Activated naive CD4-positive, alpha-beta T cell treated with anti-CD3 and anti-CD28 coated beads for 36 hours (primary cell): ENCODE results near the gene RNF41. TPM values are rescaled to one million over a fixed set of nuclear protein-coding genes. Genes with fewer than 3 reads are reported as not detected.

Experiments
- CTCF ChIA-PET: fragments of 350-600 bp; sonication (Branson Sonifier 250); formaldehyde crosslinking; loops from one replicate; lab custom pipeline; 2021; ENCODE audit warnings: antibody characterized with exemption; lab: Charles Lee
- DNase-seq: peaks from one replicate; pipeline ENCODE4 v3.0.0-alpha.2; 2020
- H3K27ac Mint-ChIP-seq: one replicate; pipeline ENCODE4 v1.8.0; 2021; ENCODE audit warnings: mild to moderate bottlenecking, mixed read lengths
- H3K27me3 Mint-ChIP-seq: one replicate; pipeline ENCODE4 v1.8.0; 2021; ENCODE audit warnings: low read depth, mixed read lengths
- H3K36me3 Mint-ChIP-seq: one replicate; pipeline ENCODE4 v1.8.0; 2021; ENCODE audit warnings: low read depth, mixed read lengths
- H3K4me1 Mint-ChIP-seq: one replicate; pipeline ENCODE4 v1.8.0; 2021; ENCODE audit warnings: low read depth, mixed read lengths
- H3K4me3 Mint-ChIP-seq: one replicate; pipeline ENCODE4 v1.8.0; 2021; ENCODE audit warnings: mild to moderate bottlenecking, moderate library complexity, mixed read lengths
- H3K9me3 Mint-ChIP-seq: one replicate; pipeline ENCODE4 v1.8.0; 2021; ENCODE audit warnings: mixed read lengths
- intact Hi-C: fragments of 100-400 bp; cut with micrococcal nuclease; formaldehyde crosslinking; loops from one replicate; pipeline ENCODE4 v1.15.1; 2023
- total RNA-seq, 2 experiments: library from RNA; stranded (reverse); gene quantifications; one replicate each; pipeline ENCODE4 v1.2.3, GENCODE V29; 2021

The RNF41 gene
- total RNA-seq, 2 experiments from 2014 or later, result 26.0 TPM

- intact Hi-C loops, result loop anchor here (1.0 to 10.0 kb wide), 5 partner anchors 63 to 455 kb away; no protein-coding TSS in a partner anchor
- Mint-ChIP-seq H3K4me1 (peaks cover 33% of the 10 kb centered on the region), H3K4me3 (peak within 1 kb of the TSS; percentile 95)
Observed at GRCh38 chr12:56189099-56189917, 32.4 kb downstream of the RNF41 start, which contains the start of gene SMARCC2. TSS of gene SMARCC2 (minus strand) at chr12:56189483. CDS start at chr12:56189461, 22 bp downstream.

GRCh38 chr12:56188778-56189098 lies 33.0 kb downstream of the RNF41 start:
- intact Hi-C loops, result loop anchor here (1.0 to 10.0 kb wide), 6 partner anchors 30 to 454 kb away; partner anchors contain the start of gene MYL6
- H3K36me3 Mint-ChIP-seq, result peaks cover 17% of the 10 kb centered on the region
- H3K4me3 Mint-ChIP-seq, result peak overlapping the region; percentile 83
- peaks cover 33% of the 10 kb centered on the region for H3K4me1 Mint-ChIP-seq
- DNase-seq, result peak; percentile 24
- peak overlapping the region; percentile 80 for H3K27ac Mint-ChIP-seq
- H3K9me3 Mint-ChIP-seq, result no peaks in the 10 kb centered on the region
- no peaks in the 10 kb centered on the region for H3K27me3 Mint-ChIP-seq
- CTCF ChIA-PET, result interaction anchor here (0.9 to 4.7 kb wide), 25 partner anchors 8 to 450 kb away, joined by 3 to 86 read pairs (median 6); partner anchors contain the start of genes ANKRD52, COQ10A, ESYT1 and MYL6

More at GRCh38 chr12:56189099-56189917, 32.4 kb downstream of the RNF41 start, which contains the start of gene SMARCC2:
- Mint-ChIP-seq H3K9me3 (no peaks in the 10 kb centered on the region), H3K36me3 (peaks cover 16% of the 10 kb centered on the region), H3K27ac (peak within 1 kb of the TSS; percentile 92), H3K27me3 (no peaks in the 10 kb centered on the region)
- peak; percentile 93 for DNase-seq
- CTCF ChIA-PET, result interaction anchor here (0.8 to 4.7 kb wide), 35 partner anchors 8 to 451 kb away, joined by 3 to 86 read pairs (median 5); partner anchors contain the start of genes ANKRD52, COQ10A, ESYT1 and MYL6

- peak overlapping the region; percentile 80 for H3K27ac Mint-ChIP-seq
- peaks cover 17% of the 10 kb centered on the region for H3K36me3 Mint-ChIP-seq
- no peaks in the 10 kb centered on the region for H3K27me3 Mint-ChIP-seq
- peak overlapping the region; percentile 83 for H3K4me3 Mint-ChIP-seq
- intact Hi-C loops, result loop anchor here (1.0 to 10.0 kb wide), 3 partner anchors 30 to 453 kb away; partner anchors contain the start of gene MYL6
- H3K9me3 Mint-ChIP-seq, result no peaks in the 10 kb centered on the region
- DNase-seq, result peak; percentile 23
- H3K4me1 Mint-ChIP-seq, result peaks cover 30% of the 10 kb centered on the region
- CTCF ChIA-PET, result interaction anchor here (0.6 to 4.7 kb wide), 23 partner anchors 7 to 455 kb away, joined by 3 to 86 read pairs (median 6); partner anchors contain the start of genes ANKRD52, COQ10A, ESYT1 and MYL6
Observed at GRCh38 chr12:56188131-56188777, 33.5 kb downstream of the RNF41 start.

- H3K27me3 Mint-ChIP-seq, result no peaks in the 10 kb centered on the region
- peaks cover 17% of the 10 kb centered on the region for H3K36me3 Mint-ChIP-seq
- intact Hi-C loops, result loop anchor here (10.0 kb wide), 1 partner anchor 452 kb away; no protein-coding TSS in a partner anchor
Observed at GRCh38 chr12:56186957-56187356, 34.8 kb downstream of the RNF41 start.

GRCh38 chr12:56178347-56178746 lies 43.4 kb downstream of the RNF41 start:
- Mint-ChIP-seq H3K9me3 (no peaks in the 10 kb centered on the region), H3K27ac (no peak overlapping the region), H3K4me1 (no peaks in the 10 kb centered on the region), H3K36me3 (peaks cover 46% of the 10 kb centered on the region), H3K27me3 (no peaks in the 10 kb centered on the region), H3K4me3 (no peak overlapping the region)
- no peak for DNase-seq
- CTCF ChIA-PET, result interaction anchor here (0.7 to 1.4 kb wide), 3 partner anchors 11 to 16 kb away, joined by 3 to 6 read pairs (median 3); partner anchors contain the start of gene SMARCC2
- intact Hi-C loops, result no loop called here

More at GRCh38 chr12:56186957-56187356, 34.8 kb downstream of the RNF41 start:
- CTCF ChIA-PET, result interaction anchor here (1.0 to 4.7 kb wide), 5 partner anchors 28 to 80 kb away, joined by 4 to 86 read pairs (median 20); partner anchors contain the start of genes COQ10A, ESYT1, MYL6 and RNF41
- peak overlapping the region; percentile 8 for H3K4me3 Mint-ChIP-seq
- H3K4me1 Mint-ChIP-seq, result peaks cover 28% of the 10 kb centered on the region
- no peak overlapping the region for H3K27ac Mint-ChIP-seq
- DNase-seq, result no peak
- no peaks in the 10 kb centered on the region for H3K9me3 Mint-ChIP-seq

GRCh38 chr12:56172839-56173238 lies 48.9 kb downstream of the RNF41 start:
- intact Hi-C loops, result no loop called here
- Mint-ChIP-seq H3K36me3 (peaks cover 47% of the 10 kb centered on the region), H3K4me1 (no peaks in the 10 kb centered on the region), H3K4me3 (no peak overlapping the region), H3K9me3 (no peaks in the 10 kb centered on the region), H3K27ac (no peak overlapping the region), H3K27me3 (no peaks in the 10 kb centered on the region)
- DNase-seq, result no peak
- CTCF ChIA-PET, result interaction anchor here (1.0 kb wide), 1 partner anchor 55 kb away, joined by 3 read pairs; the partner anchor contains the start of gene ZC3H10

- Mint-ChIP-seq H3K27ac (peak overlapping the region; percentile 33), H3K9me3 (no peaks in the 10 kb centered on the region), H3K27me3 (no peaks in the 10 kb centered on the region), H3K4me3 (no peak overlapping the region), H3K36me3 (peaks cover 46% of the 10 kb centered on the region), H3K4me1 (no peaks in the 10 kb centered on the region)
- intact Hi-C loops, result no loop called here
- DNase-seq, result no peak
- CTCF ChIA-PET, result interaction anchor here (0.6 to 0.7 kb wide), 2 partner anchors 42 to 115 kb away, joined by 3 to 4 read pairs; no protein-coding TSS in a partner anchor
Observed at GRCh38 chr12:56169229-56169759, 52.4 kb downstream of the RNF41 start.

GRCh38 chr12:56165369-56165768 lies 56.4 kb downstream of the RNF41 start:
- intact Hi-C loops, result no loop called here
- CTCF ChIA-PET, result interaction anchor here (0.6 to 2.1 kb wide), 2 partner anchors 24 to 97 kb away, joined by 3 to 6 read pairs; partner anchors contain the start of gene SMARCC2
- no peaks in the 10 kb centered on the region for H3K27me3 Mint-ChIP-seq
- no peak overlapping the region for H3K27ac Mint-ChIP-seq
- peaks cover 49% of the 10 kb centered on the region for H3K36me3 Mint-ChIP-seq
- peaks cover 15% of the 10 kb centered on the region for H3K4me1 Mint-ChIP-seq
- H3K9me3 Mint-ChIP-seq, result no peaks in the 10 kb centered on the region
- H3K4me3 Mint-ChIP-seq, result no peak overlapping the region
- DNase-seq, result no peak

GRCh38 chr12:56164345-56164729 lies 57.4 kb downstream of the RNF41 start:
- Mint-ChIP-seq H3K27me3 (no peaks in the 10 kb centered on the region), H3K36me3 (peaks cover 53% of the 10 kb centered on the region), H3K4me3 (no peak overlapping the region), H3K27ac (no peak overlapping the region), H3K9me3 (no peaks in the 10 kb centered on the region), H3K4me1 (peaks cover 25% of the 10 kb centered on the region)
- intact Hi-C loops, result no loop called here
- DNase-seq, result no peak
- CTCF ChIA-PET, result interaction anchor here (2.1 to 6.7 kb wide), 2 partner anchors 25 to 39 kb away, joined by 6 to 43 read pairs; partner anchors contain the start of gene SMARCC2

GRCh38 chr12:56163533-56164344 lies 58.0 kb downstream of the RNF41 start:
- intact Hi-C loops, result no loop called here
- H3K9me3 Mint-ChIP-seq, result no peaks in the 10 kb centered on the region
- peaks cover 57% of the 10 kb centered on the region for H3K36me3 Mint-ChIP-seq
- no peak for DNase-seq
- no peaks in the 10 kb centered on the region for H3K27me3 Mint-ChIP-seq
- CTCF ChIA-PET, result interaction anchor here (0.6 to 6.7 kb wide), 4 partner anchors 13 to 45 kb away, joined by 5 to 43 read pairs (median 12); partner anchors contain the start of gene ZC3H10
- H3K4me3 Mint-ChIP-seq, result no peak overlapping the region
- no peak overlapping the region for H3K27ac Mint-ChIP-seq
- peaks cover 29% of the 10 kb centered on the region for H3K4me1 Mint-ChIP-seq
